ENCODE measurements around the gene NISCH. TPM values are rescaled to one million over a fixed set of nuclear protein-coding genes. Genes with fewer than 3 reads are reported as not detected.
A peak's percentile ranks its signal among the peaks of the same experiment; 100 is the strongest.

Gene NISCH
- total RNA-seq, 2 experiments from 2014 or later = 73.8 to 75.0 TPM

DNA sequence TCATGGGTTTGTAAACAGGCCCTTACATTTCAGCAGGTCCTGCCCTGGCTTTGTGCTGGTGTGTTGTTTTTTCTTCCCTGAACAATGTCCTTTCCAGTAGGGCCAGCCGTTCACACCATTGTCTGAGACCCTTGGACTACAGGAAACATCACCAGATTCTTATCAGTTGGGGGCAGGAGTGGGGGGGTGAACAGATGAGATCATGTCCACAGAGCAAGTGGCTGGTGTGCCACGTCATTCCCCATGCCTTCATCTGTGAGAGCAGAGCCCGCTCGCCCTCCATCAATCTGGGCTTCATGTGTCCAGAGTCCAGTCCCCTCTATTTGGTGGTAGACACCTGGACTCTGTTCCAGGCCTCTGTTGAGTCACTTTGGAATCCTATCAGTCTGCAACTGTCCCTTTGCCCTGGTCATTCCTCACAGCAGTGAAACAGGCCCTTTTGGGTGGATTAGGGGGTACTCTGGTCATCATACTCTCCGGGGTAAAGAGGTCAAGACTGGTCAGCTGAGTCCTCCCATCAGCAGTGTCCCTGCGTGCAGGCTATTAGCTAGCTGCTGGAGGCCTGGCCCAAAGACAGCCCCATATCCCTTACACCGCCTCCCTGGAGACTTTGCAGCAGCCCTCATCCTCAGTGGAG is 25.5 kb upstream of the NISCH start:
- peaks cover 9% of the 10 kb centered on the region for H3K27me3 Mint-ChIP-seq
- H3K9me3 Mint-ChIP-seq = no peaks in the 10 kb centered on the region
- H3K36me3 Mint-ChIP-seq (ENCODE audit: low read depth) = no peaks in the 10 kb centered on the region
- no peak overlapping the region for H3K27ac Mint-ChIP-seq
- ChIA-PET CTCF (interaction anchor here (1.0 to 12.0 kb wide), 4 partner anchors 10 to 428 kb away, joined by 3 to 151 read pairs (median 6); partner anchors contain the start of gene SEMA3G), POLR2A (interaction anchor here (1.7 kb wide), 1 partner anchor 19 kb away, joined by 3 read pairs; no protein-coding TSS in a partner anchor)
- DNase-seq = no peak
- H3K4me1 Mint-ChIP-seq = peaks cover 24% of the 10 kb centered on the region
- H3K4me3 Mint-ChIP-seq = no peak overlapping the region

DNA sequence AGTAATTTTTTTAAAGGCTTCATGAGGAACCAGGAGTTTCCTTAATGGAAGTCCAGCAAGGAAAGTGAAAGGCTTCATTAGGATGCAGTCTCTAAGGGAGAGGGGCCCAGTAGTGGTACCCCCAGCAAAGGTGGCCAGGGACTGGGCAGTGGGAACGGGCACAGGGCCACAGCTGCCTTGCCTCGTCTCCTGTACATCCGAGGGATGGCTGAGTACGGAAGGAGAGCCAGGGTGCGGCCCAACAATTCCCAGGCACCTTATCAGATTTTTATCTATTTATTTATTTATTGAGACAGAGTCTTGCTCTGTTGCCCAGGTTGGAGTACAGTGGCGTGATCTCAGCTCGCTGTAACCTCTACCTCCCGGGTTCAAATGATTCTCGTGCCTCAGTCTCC is 25.0 kb upstream of the NISCH start:
- ChIA-PET POLR2A (no interaction called here), CTCF (interaction anchor here (2.3 to 12.0 kb wide), 2 partner anchors 18 kb away, joined by 7 to 151 read pairs; partner anchors contain the start of gene SEMA3G)
- Mint-ChIP-seq H3K4me3 (no peak overlapping the region), H3K27ac (no peak overlapping the region), H3K9me3 (no peaks in the 10 kb centered on the region), H3K4me1 (peaks cover 24% of the 10 kb centered on the region), H3K36me3 (ENCODE audit: low read depth) (no peaks in the 10 kb centered on the region), H3K27me3 (peaks cover 9% of the 10 kb centered on the region)
- no peak for DNase-seq

DNA sequence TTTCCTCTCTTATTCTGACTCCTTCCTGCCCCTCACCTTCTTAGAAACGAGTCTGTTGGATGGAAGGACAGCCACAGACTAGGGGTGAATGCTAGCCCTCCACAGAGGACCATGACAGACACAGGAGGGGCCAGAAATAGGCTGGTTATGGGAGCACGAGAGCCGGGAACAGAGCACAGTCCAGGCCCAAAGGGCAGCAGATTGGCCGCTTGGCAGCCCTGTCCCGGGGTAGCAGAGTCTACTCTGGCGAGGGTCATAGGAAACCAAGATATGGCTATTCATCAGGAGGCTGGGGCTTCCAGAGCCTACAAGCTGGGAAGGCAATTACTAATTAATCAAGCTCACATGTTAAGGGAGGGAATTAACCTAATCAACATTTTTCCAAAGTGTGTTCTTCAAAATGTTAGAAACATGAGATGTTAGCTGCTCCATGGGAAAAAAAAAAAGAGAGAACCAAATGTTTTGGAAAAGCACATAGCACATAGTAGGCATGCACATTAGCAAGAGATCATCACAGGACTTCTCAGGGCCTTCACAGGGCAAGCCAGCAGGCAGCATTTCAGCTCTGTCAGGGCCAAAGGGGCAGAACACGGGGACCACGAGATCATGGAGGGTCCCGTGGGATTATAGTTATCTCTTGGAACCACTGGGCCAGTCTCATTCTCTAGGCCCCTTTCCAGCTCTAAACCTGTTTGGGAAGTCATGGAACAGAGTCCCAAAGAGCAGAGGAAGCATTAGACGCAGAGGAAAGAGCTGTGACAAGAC is 23.8 kb upstream of the NISCH start:
- no peaks in the 10 kb centered on the region for H3K9me3 Mint-ChIP-seq
- H3K4me1 Mint-ChIP-seq = peaks cover 24% of the 10 kb centered on the region
- peaks cover 6% of the 10 kb centered on the region for H3K27me3 Mint-ChIP-seq
- no peak overlapping the region for H3K27ac Mint-ChIP-seq
- ChIA-PET POLR2A (interaction anchor here (1.4 to 1.7 kb wide), 2 partner anchors 14 to 16 kb away, joined by 3 to 7 read pairs; no protein-coding TSS in a partner anchor), CTCF (interaction anchor here (2.3 to 12.0 kb wide), 2 partner anchors 17 to 20 kb away, joined by 7 to 151 read pairs; partner anchors contain the start of gene SEMA3G)
- no peak overlapping the region for H3K4me3 Mint-ChIP-seq
- no peaks in the 10 kb centered on the region for H3K36me3 Mint-ChIP-seq (ENCODE audit: low read depth)
- no peak for DNase-seq

- Mint-ChIP-seq H3K4me3 (no peak overlapping the region), H3K36me3 (ENCODE audit: low read depth) (no peaks in the 10 kb centered on the region), H3K27me3 (peaks cover 6% of the 10 kb centered on the region), H3K9me3 (no peaks in the 10 kb centered on the region), H3K4me1 (peaks cover 24% of the 10 kb centered on the region), H3K27ac (no peak overlapping the region)
- CTCF ChIA-PET = interaction anchor here (2.3 to 12.0 kb wide), 2 partner anchors 16 to 20 kb away, joined by 7 to 151 read pairs; partner anchors contain the start of gene SEMA3G
- no peak for DNase-seq
- POLR2A ChIA-PET = interaction anchor here (0.8 to 1.7 kb wide), 3 partner anchors 12 to 15 kb away, joined by 3 to 7 read pairs (median 3); no protein-coding TSS in a partner anchor
Measured at GRCh38 chr3:52432225-52432624, 23.2 kb upstream of the NISCH start.

DNA sequence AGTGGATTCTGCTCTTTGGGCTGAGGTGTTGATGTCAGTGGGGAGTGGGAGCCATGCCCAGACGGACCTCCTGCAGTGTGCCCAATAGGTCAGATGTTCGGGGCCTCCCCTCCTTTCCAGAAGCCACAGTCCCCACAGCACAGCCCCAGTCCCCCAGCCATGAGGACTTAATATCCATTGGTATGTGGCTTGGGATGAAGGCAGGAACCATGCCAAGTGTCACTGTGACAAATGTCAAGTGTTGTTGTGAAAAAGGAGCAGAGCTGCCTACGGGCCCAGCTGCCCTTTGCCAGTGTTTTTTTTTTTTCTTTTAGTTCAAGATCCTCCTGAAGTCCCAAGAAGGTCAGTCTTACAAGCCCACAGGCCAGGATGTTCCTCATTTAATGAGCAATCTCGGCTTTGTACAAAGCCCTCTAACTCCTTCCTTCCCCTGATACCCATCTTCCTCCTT is 22.7 kb upstream of the NISCH start:
- H3K4me3 Mint-ChIP-seq = no peak overlapping the region
- POLR2A ChIA-PET = interaction anchor here (0.8 to 1.7 kb wide), 4 partner anchors 12 to 15 kb away, joined by 3 to 7 read pairs (median 3); no protein-coding TSS in a partner anchor
- H3K4me1 Mint-ChIP-seq = peaks cover 24% of the 10 kb centered on the region
- peak overlapping the region; percentile 0 for H3K27ac Mint-ChIP-seq
- CTCF ChIA-PET = interaction anchor here (0.8 to 12.0 kb wide), 4 partner anchors 16 to 40 kb away, joined by 3 to 151 read pairs (median 6); partner anchors contain the start of gene SEMA3G
- DNase-seq = no peak
- peaks cover 6% of the 10 kb centered on the region for H3K27me3 Mint-ChIP-seq
- no peaks in the 10 kb centered on the region for H3K36me3 Mint-ChIP-seq (ENCODE audit: low read depth)
- no peaks in the 10 kb centered on the region for H3K9me3 Mint-ChIP-seq

DNA sequence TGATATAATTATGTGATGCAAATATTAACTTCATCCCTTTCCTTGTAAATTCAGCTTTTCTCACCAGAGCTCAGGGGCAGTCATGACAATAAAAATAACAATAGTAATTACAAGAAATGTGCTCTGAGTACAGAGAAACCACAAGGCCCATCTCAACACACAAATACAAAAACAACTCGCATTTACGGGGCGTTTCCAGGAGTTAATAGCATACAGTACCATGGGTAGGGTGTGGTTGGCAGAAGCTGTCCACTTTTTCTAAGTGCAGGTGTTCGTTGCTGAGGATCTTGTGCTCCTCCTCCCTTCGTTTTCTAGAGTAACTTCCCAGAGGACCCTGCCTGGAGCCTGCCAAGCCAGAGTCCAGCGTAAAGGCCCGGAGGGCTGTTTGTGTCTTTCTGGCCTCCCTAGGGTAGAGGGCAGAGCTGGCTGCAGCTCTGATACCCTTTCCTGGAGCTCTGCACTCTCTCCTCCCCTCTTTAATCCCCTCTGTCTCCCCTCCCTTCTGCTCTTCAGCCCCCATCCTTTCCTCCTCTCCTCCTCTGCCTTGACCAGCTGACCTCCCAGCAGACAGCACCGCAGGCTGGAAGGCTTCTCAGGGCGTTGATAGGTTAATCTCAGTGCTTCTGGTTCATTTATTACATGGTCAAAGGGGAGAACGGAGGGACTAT is 21.9 kb upstream of the NISCH start:
- Mint-ChIP-seq H3K36me3 (ENCODE audit: low read depth) (no peaks in the 10 kb centered on the region), H3K9me3 (no peaks in the 10 kb centered on the region), H3K27me3 (peaks cover 3% of the 10 kb centered on the region), H3K27ac (peak overlapping the region; percentile 0), H3K4me3 (no peak overlapping the region), H3K4me1 (peaks cover 24% of the 10 kb centered on the region)
- ChIA-PET POLR2A (interaction anchor here (1.0 to 1.7 kb wide), 2 partner anchors 13 to 14 kb away, joined by 3 read pairs; no protein-coding TSS in a partner anchor), CTCF (interaction anchor here (0.8 to 12.0 kb wide), 3 partner anchors 15 to 39 kb away, joined by 3 to 151 read pairs (median 5); partner anchors contain the start of gene SEMA3G)
- DNase-seq = no peak

- POLR2A ChIA-PET = interaction anchor here (1.3 kb wide), 1 partner anchor 102 kb away, joined by 3 read pairs; no protein-coding TSS in a partner anchor
- Mint-ChIP-seq H3K9me3 (no peaks in the 10 kb centered on the region), H3K4me1 (peaks cover 24% of the 10 kb centered on the region), H3K4me3 (no peak overlapping the region), H3K27me3 (peaks cover 3% of the 10 kb centered on the region), H3K27ac (no peak overlapping the region), H3K36me3 (ENCODE audit: low read depth) (no peaks in the 10 kb centered on the region)
- DNase-seq = no peak
- CTCF ChIA-PET = interaction anchor here (1.3 to 12.0 kb wide), 2 partner anchors 14 to 22 kb away, joined by 5 to 151 read pairs; partner anchors contain the start of gene SEMA3G
Measured at GRCh38 chr3:52433996-52434479, 21.4 kb upstream of the NISCH start.

DNA sequence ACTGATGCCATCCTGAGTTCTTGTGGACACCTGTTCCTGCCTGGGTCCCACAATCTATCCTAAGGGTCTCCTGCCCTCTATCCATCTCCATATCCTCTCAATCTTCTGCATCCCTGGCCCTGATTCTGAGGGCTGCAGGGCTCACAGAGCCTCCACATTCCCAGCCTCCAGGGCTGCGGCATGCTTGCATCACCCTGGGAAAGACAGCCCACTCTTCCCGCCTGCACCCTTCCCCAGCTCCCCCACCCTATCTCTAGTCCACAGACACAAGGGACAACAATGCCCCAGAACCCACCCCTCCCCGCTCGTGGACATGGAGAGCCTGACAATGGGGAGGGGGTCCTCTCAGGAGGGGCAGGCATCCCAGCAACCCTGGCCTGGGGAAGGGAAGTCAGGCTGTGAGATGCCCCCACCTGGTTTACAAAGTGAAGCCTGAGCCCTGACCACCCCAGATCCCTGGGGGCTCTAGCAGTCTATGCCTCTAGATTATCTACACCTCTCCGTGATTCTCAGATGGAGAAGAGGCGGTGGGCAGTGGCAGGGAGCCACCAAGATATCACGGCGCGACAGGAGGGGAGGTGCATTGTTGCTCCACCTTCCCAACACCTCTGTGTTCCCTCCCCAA is 20.8 kb upstream of the NISCH start:
- ChIA-PET CTCF (interaction anchor here (12.0 kb wide), 1 partner anchor 14 kb away, joined by 151 read pairs; the partner anchor contains the start of gene SEMA3G), POLR2A (interaction anchor here (1.3 kb wide), 1 partner anchor 101 kb away, joined by 3 read pairs; no protein-coding TSS in a partner anchor)
- Mint-ChIP-seq H3K4me1 (peaks cover 24% of the 10 kb centered on the region), H3K9me3 (no peaks in the 10 kb centered on the region), H3K4me3 (no peak overlapping the region), H3K27me3 (peaks cover 3% of the 10 kb centered on the region), H3K36me3 (ENCODE audit: low read depth) (no peaks in the 10 kb centered on the region), H3K27ac (no peak overlapping the region)
- DNase-seq = no peak

GRCh38 chr3:52435246-52436101 is 19.9 kb upstream of the NISCH start:
- H3K27ac Mint-ChIP-seq = no peak overlapping the region
- H3K27me3 Mint-ChIP-seq = peaks cover 3% of the 10 kb centered on the region
- no peak for DNase-seq
- peaks cover 24% of the 10 kb centered on the region for H3K4me1 Mint-ChIP-seq
- no peak overlapping the region for H3K4me3 Mint-ChIP-seq
- H3K36me3 Mint-ChIP-seq (ENCODE audit: low read depth) = no peaks in the 10 kb centered on the region
- no peaks in the 10 kb centered on the region for H3K9me3 Mint-ChIP-seq
- CTCF ChIA-PET = interaction anchor here (12.0 kb wide), 1 partner anchor 13 kb away, joined by 151 read pairs; the partner anchor contains the start of gene SEMA3G
- POLR2A ChIA-PET = interaction anchor here (1.3 kb wide), 1 partner anchor 101 kb away, joined by 3 read pairs; no protein-coding TSS in a partner anchor

GRCh38 chr3:52436500-52437149 is 18.8 kb upstream of the NISCH start:
- Mint-ChIP-seq H3K4me3 (no peak overlapping the region), H3K27ac (no peak overlapping the region), H3K36me3 (ENCODE audit: low read depth) (no peaks in the 10 kb centered on the region), H3K27me3 (peaks cover 3% of the 10 kb centered on the region), H3K9me3 (no peaks in the 10 kb centered on the region), H3K4me1 (peaks cover 22% of the 10 kb centered on the region)
- ChIA-PET CTCF (interaction anchor here (1.4 kb wide), 1 partner anchor 8 kb away, joined by 3 read pairs; no protein-coding TSS in a partner anchor), POLR2A (no interaction called here)
- no peak for DNase-seq

All from activated CD4-positive, alpha-beta memory T cell treated with anti-CD3 and anti-CD28 coated beads, Interleukin-2, amount 10 ng/mL, durations not matched to agents 7 days and 5 days (primary cell).